ENCODE measurements around the gene FLOT1. TPM values are rescaled to one million over a fixed set of nuclear protein-coding genes. Genes with fewer than 3 reads are reported as not detected.

FLOT1 gene
- total and polyA plus RNA-seq, 2 of the 13 experiments (the other 11 are each of a cell fraction or from before 2014, with no cell fraction given) = 82.3 to 130 TPM

- TF ChIP-seq PRDM4 (CRISPR knock-in tag; IDR thresholded peaks at IDR 0.05; ENCODE audit: borderline replicate concordance) (no peak), ZGPAT (CRISPR knock-in tag; IDR thresholded peaks at IDR 0.05) (0 out of 2 replicates have a peak, but pooled peaks have one; percentile 26), POLR2A (IDR thresholded peaks at IDR 0.05; ENCODE audit: insufficient read depth in 1 of 2, low read depth in 2 of 2, low read length in 2 of 2) (peak in 1 of 2 experiments; percentile 75), HIC2 (CRISPR knock-in tag; IDR thresholded peaks at IDR 0.05; ENCODE audit: low read depth) (no peak), NCOR1 (IDR thresholded peaks at IDR 0.05; ENCODE audit: borderline replicate concordance, low read length) (no peak), ZNF318 (CRISPR knock-in tag; IDR thresholded peaks at IDR 0.05) (peak; percentile 92), ZNF260 (CRISPR knock-in tag; IDR thresholded peaks at IDR 0.05; ENCODE audit: borderline replicate concordance, low read depth) (0 out of 2 replicates have a peak, but pooled peaks have one; percentile 46), GABPA (IDR thresholded peaks at IDR 0.05; ENCODE audit: low read depth, low read length) (no peak), GABPA (CRISPR knock-in tag; IDR thresholded peaks at IDR 0.05; ENCODE audit: low read depth) (no peak), FOXP4 (CRISPR knock-in tag; IDR thresholded peaks at IDR 0.05) (no peak), ZNF530 (CRISPR knock-in tag; IDR thresholded peaks at IDR 0.05; ENCODE audit: low read depth) (no peak), ZSCAN25 (CRISPR knock-in tag; IDR thresholded peaks at IDR 0.05) (no peak)
Observed at GRCh38 chr6:30725713-30726505, 16.6 kb downstream of the FLOT1 start (continued).
